ENCODE results near the gene PCMTD2. TPM values are rescaled to one million over a fixed set of nuclear protein-coding genes. Genes with fewer than 3 reads are reported as not detected.

Gene PCMTD2
- polyA plus RNA-seq, 3 donors: 26.5 to 49.1 (median 27.6) TPM

GRCh38 chr20:64216910-64217309 is 38.6 kb upstream of the PCMTD2 start:
- no peaks in the 10 kb centered on the region for H3K27me3 ChIP-seq (ENCODE audit: control insufficient read depth in 2 of 2, insufficient read depth in 2 of 2, low read length in 2 of 2)

GRCh38 chr20:64217539-64218221 is 37.9 kb upstream of the PCMTD2 start:
- H3K27me3 Mint-ChIP-seq (ENCODE audit: low read depth in 3 of 3): peaks cover 0 to 8% (median 6%) of the 10 kb centered on the region in 3 donors
- no peak for TF ChIP-seq CTCF (IDR thresholded peaks at IDR 0.05)
- intact Hi-C loops (cut with micrococcal nuclease): no loop called here
- Histone ChIP-seq H4K20me1 (ENCODE audit: insufficient read depth, low read length) (no peaks in the 10 kb centered on the region), H3K9ac (ENCODE audit: insufficient read depth, low read length, poor library complexity, severe bottlenecking) (no peak overlapping the region), H3K4me2 (replicated peaks; ENCODE audit: extremely low read depth, low read length, poor library complexity, severe bottlenecking) (no peak overlapping the region), H3K79me2 (ENCODE audit: insufficient read depth, low read length) (no peaks in the 10 kb centered on the region), H3K4me3 (replicated peaks in 1 of 3; ENCODE audit: low read depth in 2 of 3, low read length in 3 of 3) (no peak overlapping the region), H3K4me1 (ENCODE audit: control insufficient read depth in 1 of 2, insufficient read depth in 2 of 2, low read length in 2 of 2) (no peaks in the 10 kb centered on the region), H3K27ac (ENCODE audit: low read depth in 1 of 2, low read length in 2 of 2) (no peak overlapping the region), H3K27me3 (ENCODE audit: control insufficient read depth in 2 of 2, insufficient read depth in 2 of 2, low read length in 2 of 2) (no peaks in the 10 kb centered on the region), H3K9me3 (replicated peaks in 1 of 2; ENCODE audit: control insufficient read depth in 1 of 2, insufficient read depth in 1 of 2, low read length in 2 of 2) (no peaks in the 10 kb centered on the region), H2AFZ (ENCODE audit: insufficient read depth, low read depth, low read length, poor library complexity, severe bottlenecking) (no peak overlapping the region), H3K36me3 (replicated peaks in 1 of 2; ENCODE audit: control insufficient read depth in 1 of 2, insufficient read depth in 2 of 2, low read length in 2 of 2) (no peaks in the 10 kb centered on the region)
- no peak overlapping the region for H3K4me3 Mint-ChIP-seq
- H3K4me1 Mint-ChIP-seq: no peaks in the 10 kb centered on the region
- DNase-seq: no peak
- no peaks in the 10 kb centered on the region for H3K9me3 Mint-ChIP-seq
- 100% methylated on average over 6 of the region's 13 CpGs for WGBS (ENCODE audit: insufficient coverage)
- H3K27ac Mint-ChIP-seq: peak overlapping the region in 1 of 7 donors; percentile 27
- no peaks in the 10 kb centered on the region for H3K36me3 Mint-ChIP-seq

More at GRCh38 chr20:64216910-64217309, 38.6 kb upstream of the PCMTD2 start:
- Mint-ChIP-seq H3K36me3 (no peaks in the 10 kb centered on the region), H3K9me3 (no peaks in the 10 kb centered on the region), H3K4me3 (no peak overlapping the region), H3K4me1 (no peaks in the 10 kb centered on the region), H3K27me3 (ENCODE audit: low read depth in 3 of 3) (peaks cover 0 to 8% (median 6%) of the 10 kb centered on the region in 3 donors), H3K27ac (no peak overlapping the region)
- no peaks in the 10 kb centered on the region for H3K4me1 ChIP-seq (ENCODE audit: control insufficient read depth in 1 of 2, insufficient read depth in 2 of 2, low read length in 2 of 2)
- H3K9ac ChIP-seq (ENCODE audit: insufficient read depth, low read length, poor library complexity, severe bottlenecking): no peak overlapping the region
- no peak overlapping the region for H3K27ac ChIP-seq (ENCODE audit: low read depth in 1 of 2, low read length in 2 of 2)
- no peak for DNase-seq
- WGBS (ENCODE audit: insufficient coverage): 93% methylated on average over 10 of the region's 11 CpGs
- H3K4me2 ChIP-seq (replicated peaks; ENCODE audit: extremely low read depth, low read length, poor library complexity, severe bottlenecking): no peak overlapping the region
- H4K20me1 ChIP-seq (ENCODE audit: insufficient read depth, low read length): no peaks in the 10 kb centered on the region
- no peak overlapping the region for H2AFZ ChIP-seq (ENCODE audit: insufficient read depth, low read depth, low read length, poor library complexity, severe bottlenecking)
- TF ChIP-seq CTCF (IDR thresholded peaks at IDR 0.05): no peak
- H3K79me2 ChIP-seq (ENCODE audit: insufficient read depth, low read length): no peaks in the 10 kb centered on the region
- H3K4me3 ChIP-seq (replicated peaks in 1 of 3; ENCODE audit: low read depth in 2 of 3, low read length in 3 of 3): no peak overlapping the region
- H3K36me3 ChIP-seq (replicated peaks in 1 of 2; ENCODE audit: control insufficient read depth in 1 of 2, insufficient read depth in 2 of 2, low read length in 2 of 2): no peaks in the 10 kb centered on the region
- intact Hi-C loops (cut with micrococcal nuclease): no loop called here
- H3K9me3 ChIP-seq (replicated peaks in 1 of 2; ENCODE audit: control insufficient read depth in 1 of 2, insufficient read depth in 1 of 2, low read length in 2 of 2): no peaks in the 10 kb centered on the region
